GM19324 (cell line): Measurements from ENCODE around the gene PIK3R2.

Experiments used
- ATAC-seq: cut with Tn5 transposase; IDR thresholded peaks from one replicate; pipeline ENCODE4 v1.9.1; 2021; ENCODE audit warnings: mild to moderate bottlenecking, moderate library complexity; ENCODE audit not compliant: unreplicated experiment, low FRiP score

Gene PIK3R2

DNA sequence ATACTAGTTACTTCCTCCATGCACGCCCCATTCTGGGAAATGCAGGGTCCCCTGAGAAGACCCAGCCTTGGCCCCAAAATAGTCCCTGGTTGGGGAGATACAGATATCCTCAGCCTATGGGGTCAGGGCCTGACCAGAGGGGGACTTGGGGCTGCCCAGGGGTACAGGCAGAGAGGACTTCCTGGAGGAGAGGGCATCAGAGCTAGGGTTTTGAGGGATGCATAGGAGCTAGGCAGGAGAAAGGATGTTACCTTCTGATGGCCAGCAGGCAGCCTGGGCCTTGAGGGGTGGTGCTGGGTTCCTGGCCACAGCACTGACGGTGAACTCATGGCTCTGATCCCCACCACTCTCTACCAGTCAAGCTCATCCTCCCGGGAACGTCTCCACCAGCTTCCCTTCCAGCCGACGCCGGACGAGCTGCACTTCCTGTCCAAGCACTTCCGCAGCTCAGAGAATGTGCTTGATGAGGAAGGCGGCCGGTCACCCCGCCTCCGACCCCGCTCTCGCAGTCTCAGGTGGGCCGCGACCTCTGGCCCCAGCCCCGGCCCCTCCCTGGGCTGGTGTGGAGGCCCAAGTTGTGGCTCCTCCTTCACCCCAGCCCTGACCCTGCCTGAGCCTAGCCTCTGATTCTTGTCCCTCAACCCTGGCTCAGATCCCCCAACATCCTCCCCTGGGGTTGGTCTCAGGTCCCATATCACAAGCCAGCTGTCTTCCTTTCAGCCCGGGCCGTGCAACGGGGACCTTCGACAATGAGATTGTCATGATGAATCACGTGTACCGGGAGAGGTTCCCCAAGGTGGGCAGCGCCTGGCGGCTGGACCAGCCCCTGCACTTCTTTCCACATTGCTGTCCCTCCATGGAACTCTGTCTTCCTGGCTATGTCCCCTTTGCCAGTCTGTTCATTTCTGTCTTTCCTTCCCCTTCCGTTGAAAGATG lies 29.8 kb upstream of the PIK3R2 start:
- ATAC-seq: no peak

DNA sequence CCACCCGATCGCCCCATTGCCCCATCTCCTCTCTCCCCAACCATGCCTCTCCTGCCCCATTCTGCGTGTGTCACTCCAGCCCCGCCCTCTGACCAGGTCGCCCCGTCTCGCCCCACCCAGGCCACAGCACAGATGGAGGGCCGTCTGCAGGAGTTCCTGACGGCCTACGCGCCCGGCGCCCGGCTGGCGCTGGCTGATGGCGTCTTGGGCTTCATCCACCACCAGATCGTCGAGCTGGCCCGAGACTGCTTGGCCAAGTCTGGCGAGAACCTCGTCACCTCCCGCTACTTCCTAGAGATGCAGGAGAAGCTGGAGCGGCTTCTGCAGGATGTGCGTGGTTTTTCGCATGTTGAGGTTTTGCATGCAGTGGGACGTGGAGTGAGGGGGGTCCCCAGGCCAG lies 29.1 kb upstream of the PIK3R2 start:
- no peak for ATAC-seq

- ATAC-seq: no peak
Measured at GRCh38 chr19:18126097-18126496, 26.9 kb upstream of the PIK3R2 start.

GRCh38 chr19:18128044-18128443 lies 24.9 kb upstream of the PIK3R2 start:
- no peak for ATAC-seq

GRCh38 chr19:18128805-18129204 lies 24.2 kb upstream of the PIK3R2 start:
- no peak for ATAC-seq

DNA sequence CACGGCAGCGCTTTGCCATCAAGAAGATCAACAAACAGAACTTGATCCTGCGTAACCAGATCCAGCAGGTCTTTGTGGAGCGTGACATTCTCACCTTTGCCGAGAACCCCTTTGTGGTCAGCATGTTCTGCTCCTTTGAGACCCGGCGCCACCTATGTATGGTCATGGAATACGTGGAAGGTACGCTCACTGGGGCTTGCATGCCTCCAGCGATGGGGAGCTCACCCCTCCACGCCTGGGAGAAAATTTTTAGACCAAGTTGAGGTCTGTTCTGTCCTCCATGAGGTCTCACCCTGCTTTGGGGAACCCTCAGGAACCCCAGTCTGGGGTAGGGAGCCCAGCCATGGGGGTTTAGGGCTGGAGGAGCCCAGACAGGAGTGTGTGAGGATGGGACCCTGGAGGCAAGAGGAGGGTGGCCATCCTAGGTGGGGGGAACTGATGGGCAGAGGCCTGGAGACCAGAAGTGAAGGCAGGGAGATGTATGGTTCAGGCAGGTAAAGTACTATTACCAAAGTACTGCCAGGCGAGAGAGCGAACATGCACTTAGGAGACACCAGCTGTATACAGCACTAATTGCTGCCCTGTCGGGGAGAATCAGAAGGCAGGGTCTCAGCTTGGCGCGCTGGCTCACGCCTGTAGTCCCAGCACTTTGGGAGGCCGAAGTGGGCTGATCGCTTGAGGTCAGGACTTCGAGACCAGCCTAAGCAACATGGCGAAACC lies 22.3 kb upstream of the PIK3R2 start:
- no peak for ATAC-seq

DNA sequence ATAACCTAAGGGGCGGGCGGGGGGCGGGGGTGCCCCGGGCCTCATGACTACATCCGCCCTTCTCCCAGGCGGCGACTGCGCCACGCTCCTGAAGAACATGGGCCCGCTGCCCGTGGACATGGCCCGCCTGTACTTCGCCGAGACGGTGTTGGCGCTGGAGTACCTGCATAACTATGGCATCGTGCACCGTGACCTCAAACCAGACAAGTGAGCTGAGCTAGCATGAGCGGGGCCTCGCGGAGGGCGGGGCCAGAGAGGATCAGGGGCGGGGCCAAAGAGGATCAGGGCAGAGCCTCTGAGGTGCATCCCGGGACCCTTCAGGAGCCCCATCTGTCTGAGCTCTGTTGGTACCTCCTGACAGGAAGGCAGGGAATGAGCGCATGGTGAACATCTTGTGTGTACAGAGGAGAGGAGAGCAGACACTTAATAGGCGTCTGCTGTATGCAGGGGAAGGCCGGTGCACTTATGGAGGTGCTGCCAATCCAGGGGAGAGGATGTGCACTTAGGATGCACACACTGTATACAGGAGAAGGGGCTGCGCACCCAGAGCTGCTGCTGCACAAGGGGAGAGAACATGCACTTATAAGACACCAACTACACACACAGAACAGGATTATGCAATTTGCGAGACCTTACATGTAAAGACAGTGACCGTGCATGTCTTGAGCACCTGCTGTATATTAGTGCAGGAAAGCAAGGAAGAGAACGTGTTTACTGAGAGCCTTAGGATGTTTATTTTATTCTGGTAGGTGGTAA lies 20.9 kb upstream of the PIK3R2 start:
- ATAC-seq: no peak

GRCh38 chr19:18135712-18136584 lies 17.0 kb upstream of the PIK3R2 start:
- no peak for ATAC-seq

GRCh38 chr19:18137242-18137641 lies 15.7 kb upstream of the PIK3R2 start:
- ATAC-seq: no peak

DNA sequence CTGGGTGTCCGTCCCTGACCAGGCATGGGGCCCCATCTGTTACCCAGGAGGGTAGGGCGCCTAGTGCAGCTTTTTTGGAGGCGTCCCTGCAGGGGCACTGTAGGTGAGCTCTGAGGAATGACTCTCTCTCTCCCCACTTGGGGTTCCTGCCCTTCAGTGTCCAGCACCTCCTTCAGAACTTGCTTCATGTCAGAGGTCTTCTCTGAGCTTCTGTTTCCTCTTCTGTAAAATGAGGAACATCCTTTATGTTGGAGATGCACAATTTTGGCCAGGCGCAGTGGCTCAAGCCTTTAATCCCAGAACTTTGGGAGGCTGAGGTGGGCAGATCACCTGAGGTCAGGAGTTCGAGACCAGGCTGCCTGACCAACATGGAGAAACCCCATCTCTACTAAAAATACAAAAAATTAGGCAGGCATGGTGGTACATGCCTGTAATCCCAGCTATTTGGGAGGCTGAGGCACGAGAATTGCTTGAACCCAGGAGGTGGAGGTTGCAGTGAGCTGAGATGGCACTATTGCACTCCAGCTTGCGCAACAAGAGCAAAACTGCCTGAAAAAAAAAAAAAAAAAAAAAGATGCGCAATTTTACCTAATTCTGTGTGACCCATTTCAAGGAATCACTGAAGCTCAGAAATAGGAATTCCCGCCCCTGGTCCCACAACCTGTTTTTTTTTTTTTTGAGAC lies 15.2 kb upstream of the PIK3R2 start:
- ATAC-seq: no peak

GRCh38 chr19:18140473-18140872 lies 12.5 kb upstream of the PIK3R2 start:
- ATAC-seq: no peak

DNA sequence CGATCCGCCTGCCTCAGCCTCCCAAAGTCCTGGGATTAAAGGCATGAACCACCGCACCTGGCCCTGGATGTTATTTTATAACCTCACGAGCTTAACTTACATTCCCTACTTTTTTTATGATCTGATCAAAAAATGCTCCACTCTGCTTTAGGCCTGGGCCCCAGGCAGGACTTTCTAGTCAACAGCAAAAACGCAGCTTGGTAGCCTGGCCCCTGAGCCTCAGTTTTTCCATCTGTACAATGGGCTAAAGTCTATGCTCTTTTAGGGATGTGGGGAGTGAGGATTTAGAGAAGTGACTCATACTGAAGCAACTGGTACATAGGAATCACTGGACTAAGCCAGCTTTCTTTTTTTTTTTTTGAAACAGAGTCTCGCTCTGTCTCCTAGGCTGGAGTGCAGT lies 11.9 kb upstream of the PIK3R2 start:
- ATAC-seq: no peak

DNA sequence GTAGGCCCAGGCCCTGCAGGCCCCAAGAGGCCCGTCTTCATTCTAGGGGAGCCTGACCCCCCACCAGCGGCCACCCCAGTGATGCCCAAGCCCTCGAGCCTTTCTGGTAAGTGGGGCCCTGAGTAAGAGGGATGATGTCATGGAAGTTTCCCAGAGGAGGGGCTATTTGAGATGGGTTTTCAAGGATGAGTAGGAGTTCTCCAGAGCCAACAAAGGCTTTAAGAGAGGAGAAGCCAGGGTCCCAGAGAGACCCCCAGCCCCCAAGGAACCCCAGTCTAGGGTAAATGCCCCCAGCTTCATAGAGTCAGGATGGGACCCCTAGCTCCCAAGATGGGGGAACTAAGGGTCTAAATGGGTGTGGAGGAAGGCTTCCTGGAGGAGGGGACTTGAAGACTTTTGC lies 9.1 kb upstream of the PIK3R2 start:
- no peak for ATAC-seq

DNA sequence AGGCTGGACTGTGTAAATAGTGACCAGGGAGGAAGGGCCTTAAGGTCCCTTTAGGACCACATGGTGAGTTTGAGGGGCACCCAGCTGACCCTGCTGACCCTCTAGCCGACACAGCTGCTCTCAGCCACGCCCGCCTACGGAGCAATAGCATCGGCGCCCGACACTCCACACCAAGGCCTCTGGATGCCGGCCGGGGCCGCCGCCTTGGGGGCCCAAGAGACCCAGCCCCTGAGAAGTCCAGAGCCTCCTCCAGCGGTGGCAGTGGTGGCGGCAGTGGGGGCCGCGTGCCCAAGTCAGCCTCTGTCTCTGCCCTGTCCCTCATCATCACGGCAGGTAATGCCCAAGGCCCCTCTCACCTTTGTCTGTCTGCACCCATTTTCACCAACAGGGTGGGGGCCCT lies 8.6 kb upstream of the PIK3R2 start:
- no peak for ATAC-seq

- ATAC-seq: no peak
Measured at GRCh38 chr19:18144906-18145305, 8.1 kb upstream of the PIK3R2 start.

- no peak for ATAC-seq
Measured at GRCh38 chr19:18145391-18145999, 7.5 kb upstream of the PIK3R2 start.

DNA sequence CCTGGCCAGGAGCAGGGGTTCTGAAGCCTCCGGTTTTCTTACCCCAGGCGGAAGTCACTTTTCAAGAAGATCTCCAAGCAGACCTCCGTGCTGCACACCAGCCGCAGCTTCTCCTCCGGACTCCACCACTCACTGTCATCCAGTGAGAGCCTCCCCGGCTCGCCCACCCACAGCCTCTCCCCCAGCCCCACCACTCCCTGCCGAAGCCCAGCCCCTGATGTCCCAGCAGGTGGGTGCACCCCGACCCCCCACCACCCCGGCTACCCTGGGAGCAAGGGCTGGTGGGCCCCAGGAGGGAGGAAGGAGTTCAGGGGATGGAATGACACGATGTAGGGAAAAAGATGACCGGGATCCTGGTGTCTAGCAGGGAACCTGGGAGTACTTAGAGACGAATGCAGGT lies 5.6 kb upstream of the PIK3R2 start:
- no peak for ATAC-seq

- no peak for ATAC-seq
Measured at GRCh38 chr19:18149596-18149975, 3.4 kb upstream of the PIK3R2 start.
